GM12878 (cell line): ENCODE measurements around the gene ALOX12.
A peak's percentile ranks its signal among the peaks of the same experiment; 100 is the strongest.

Experiments
- BRCA1 ChIP-seq: IDR thresholded peaks from 2 replicates; pipeline ENCODE4 v1.6.1; 2011; ENCODE audit warnings: low read depth, low read length, improper control_type of control experiment
- FOS ChIP-seq: IDR thresholded peaks from 3 replicates; pipeline ENCODE4 v1.6.1; 2011; ENCODE audit warnings: borderline replicate concordance; ENCODE audit not compliant: insufficient read length; ENCODE audit errors: extremely low read depth
- IKZF2 ChIP-seq, 2 experiments: fragments of 450-650 bp; IDR thresholded peaks; 2 replicates each; pipeline ENCODE4 v1.6.1; 2017; ENCODE audit warnings: mild to moderate bottlenecking in 2 of 2, moderate library complexity in 2 of 2
- MEF2A ChIP-seq: IDR thresholded peaks from 2 replicates; pipeline ENCODE4 v1.6.1; 2011; ENCODE audit warnings: low read depth, mild to moderate bottlenecking, low read length, moderate library complexity; ENCODE audit not compliant: insufficient read depth
- POLR2A ChIP-seq: IDR thresholded peaks from 2 replicates; pipeline ENCODE4 v1.6.1; 2011; ENCODE audit warnings: low read depth, mild to moderate bottlenecking, low read length
- POLR2AphosphoS5 ChIP-seq: IDR thresholded peaks from 2 replicates; pipeline ENCODE4 v1.6.1; 2011; ENCODE audit warnings: mild to moderate bottlenecking, low read length, inconsistent platforms
- RUNX3 ChIP-seq: IDR thresholded peaks from 2 replicates; pipeline ENCODE4 v1.6.1; 2012; ENCODE audit warnings: low read length, inconsistent platforms
- TAF1 ChIP-seq: IDR thresholded peaks from 2 replicates; pipeline ENCODE4 v1.6.1; 2011; ENCODE audit warnings: mild to moderate bottlenecking, low read depth, low read length, borderline replicate concordance
- TF ChIP-seq, protein P1 (sequence below): fragments of 450-650 bp; IDR thresholded peaks from 2 replicates; pipeline ENCODE4 v1.6.1; 2017; ENCODE audit warnings: low read depth, mild to moderate bottlenecking, moderate library complexity
- TF ChIP-seq, protein P2 (sequence below), 3 experiments: IDR thresholded peaks in 2 of 3; conservative IDR thresholded peaks in 1 of 3; 2 replicates each; pipeline ENCODE4 v1.5.1; 2011; ENCODE audit warnings: low read depth in 3 of 3, low read length in 3 of 3, mild to moderate bottlenecking in 3 of 3, control low read depth in 2 of 3, moderate library complexity in 2 of 3, inconsistent platforms in 1 of 3, mixed read lengths in 1 of 3; ENCODE audit not compliant: control insufficient read depth in 2 of 3, insufficient read depth in 1 of 3; ENCODE audit errors: extremely low read depth in 1 of 3

DNA sequence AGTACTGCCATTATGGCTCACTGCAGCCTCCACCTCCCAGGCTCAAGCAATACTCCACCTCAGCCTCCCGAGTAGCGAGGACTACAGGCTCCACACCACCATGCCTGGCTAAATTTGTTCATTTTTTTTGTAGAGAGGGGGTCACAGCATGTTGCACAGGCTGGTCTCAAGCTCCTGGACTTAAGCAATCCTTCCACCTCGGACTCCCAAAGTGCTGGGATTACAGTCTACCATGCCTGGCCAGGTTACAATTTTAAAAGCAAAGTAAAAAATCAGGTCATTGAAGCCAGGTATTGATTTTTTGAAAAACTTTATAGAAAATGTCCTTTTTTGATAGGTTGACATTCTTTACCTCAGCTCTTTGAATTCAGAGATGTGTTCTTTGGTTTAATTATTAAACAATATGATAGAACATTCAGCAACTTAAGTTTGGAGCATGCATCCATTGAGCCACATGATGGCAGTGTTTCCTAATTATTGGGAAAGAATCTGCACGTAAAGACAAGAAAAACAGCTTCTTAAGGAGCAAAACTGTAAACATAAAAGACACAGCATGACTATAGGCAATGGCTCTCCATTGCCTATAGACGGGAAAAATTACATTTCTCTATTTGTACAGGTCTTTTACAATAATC, 49.8 kb downstream of the ALOX12 start:
- TF ChIP-seq, protein P1, sequence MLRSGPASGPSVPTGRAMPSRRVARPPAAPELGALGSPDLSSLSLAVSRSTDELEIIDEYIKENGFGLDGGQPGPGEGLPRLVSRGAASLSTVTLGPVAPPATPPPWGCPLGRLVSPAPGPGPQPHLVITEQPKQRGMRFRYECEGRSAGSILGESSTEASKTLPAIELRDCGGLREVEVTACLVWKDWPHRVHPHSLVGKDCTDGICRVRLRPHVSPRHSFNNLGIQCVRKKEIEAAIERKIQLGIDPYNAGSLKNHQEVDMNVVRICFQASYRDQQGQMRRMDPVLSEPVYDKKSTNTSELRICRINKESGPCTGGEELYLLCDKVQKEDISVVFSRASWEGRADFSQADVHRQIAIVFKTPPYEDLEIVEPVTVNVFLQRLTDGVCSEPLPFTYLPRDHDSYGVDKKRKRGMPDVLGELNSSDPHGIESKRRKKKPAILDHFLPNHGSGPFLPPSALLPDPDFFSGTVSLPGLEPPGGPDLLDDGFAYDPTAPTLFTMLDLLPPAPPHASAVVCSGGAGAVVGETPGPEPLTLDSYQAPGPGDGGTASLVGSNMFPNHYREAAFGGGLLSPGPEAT: no peak
- TF ChIP-seq BRCA1: no peak
- TF ChIP-seq, protein P2, sequence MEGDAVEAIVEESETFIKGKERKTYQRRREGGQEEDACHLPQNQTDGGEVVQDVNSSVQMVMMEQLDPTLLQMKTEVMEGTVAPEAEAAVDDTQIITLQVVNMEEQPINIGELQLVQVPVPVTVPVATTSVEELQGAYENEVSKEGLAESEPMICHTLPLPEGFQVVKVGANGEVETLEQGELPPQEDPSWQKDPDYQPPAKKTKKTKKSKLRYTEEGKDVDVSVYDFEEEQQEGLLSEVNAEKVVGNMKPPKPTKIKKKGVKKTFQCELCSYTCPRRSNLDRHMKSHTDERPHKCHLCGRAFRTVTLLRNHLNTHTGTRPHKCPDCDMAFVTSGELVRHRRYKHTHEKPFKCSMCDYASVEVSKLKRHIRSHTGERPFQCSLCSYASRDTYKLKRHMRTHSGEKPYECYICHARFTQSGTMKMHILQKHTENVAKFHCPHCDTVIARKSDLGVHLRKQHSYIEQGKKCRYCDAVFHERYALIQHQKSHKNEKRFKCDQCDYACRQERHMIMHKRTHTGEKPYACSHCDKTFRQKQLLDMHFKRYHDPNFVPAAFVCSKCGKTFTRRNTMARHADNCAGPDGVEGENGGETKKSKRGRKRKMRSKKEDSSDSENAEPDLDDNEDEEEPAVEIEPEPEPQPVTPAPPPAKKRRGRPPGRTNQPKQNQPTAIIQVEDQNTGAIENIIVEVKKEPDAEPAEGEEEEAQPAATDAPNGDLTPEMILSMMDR (IDR thresholded peaks at IDR 0.05 in 2 of 3, conservative IDR thresholded peaks at IDR 0.05 in 1 of 3; ENCODE audit: control insufficient read depth in 2 of 3, extremely low read depth in 1 of 3, insufficient read depth in 1 of 3, low read depth in 3 of 3, low read length in 3 of 3): peak; percentile 58 to 87 (median 65)
- TF ChIP-seq MEF2A: no peak
- no peak for TF ChIP-seq POLR2AphosphoS5
- TF ChIP-seq RUNX3: no peak
- TF ChIP-seq FOS: no peak
- TF ChIP-seq POLR2A: no peak
- TF ChIP-seq TAF1: no peak
- TF ChIP-seq IKZF2 (IDR thresholded peaks at IDR 0.05): no peak
